ENCODE results near the gene BTNL3. TPM values are rescaled to one million over a fixed set of nuclear protein-coding genes. Genes with fewer than 3 reads are reported as not detected.

BTNL3 gene
- total and polyA plus RNA-seq, 9 of the 15 experiments (the other 6 are each of a cell fraction or from before 2014, with no cell fraction given), result 0.03 to 0.44 (median 0.04) TPM; not detected in 4

GRCh38 chr5:181052672-181053487 is 64.2 kb downstream of the BTNL3 start (continued):
- TF ChIP-seq ZBTB9 (CRISPR knock-in tag; IDR thresholded peaks at IDR 0.05) (no peak; the same call in 1 of the 2 replicates), NUFIP1 (IDR thresholded peaks at IDR 0.05; ENCODE audit: partially characterized antibody) (no peak), ZNF778 (CRISPR knock-in tag; IDR thresholded peaks at IDR 0.05) (no peak), ZBTB49 (CRISPR knock-in tag; IDR thresholded peaks at IDR 0.05; ENCODE audit: borderline replicate concordance) (no peak), MAFF (IDR thresholded peaks at IDR 0.05; ENCODE audit: low read length) (no peak), JUNB (CRISPR knock-in tag; conservative IDR thresholded peaks at IDR 0.05) (no peak), RBM22 (IDR thresholded peaks at IDR 0.05; ENCODE audit: low read depth, low read length, poor library complexity, severe bottlenecking) (no peak), COPS2 (conservative IDR thresholded peaks at IDR 0.05) (no peak), ZNF407 (IDR thresholded peaks at IDR 0.05; ENCODE audit: low read depth) (no peak), ZNF695 (CRISPR knock-in tag; IDR thresholded peaks at IDR 0.05) (0 out of 2 replicates have a peak, but pooled peaks have one; percentile 71), CSDE1 (IDR thresholded peaks at IDR 0.05) (no peak), FOXK2 (conservative IDR thresholded peaks at IDR 0.05 in 1 of 2, IDR thresholded peaks at IDR 0.05 in 1 of 2; ENCODE audit: low read depth in 2 of 2) (no peak), RNF219 (CRISPR knock-in tag; IDR thresholded peaks at IDR 0.05) (no peak)
